ENCODE results near the gene NME4.

GRCh38 chr16:424033-424622 is 27.1 kb downstream of the NME4 start:
- no peak for TF ChIP-seq CTCF (IDR thresholded peaks at IDR 0.05)
- no peak for TF ChIP-seq POLR2A (IDR thresholded peaks at IDR 0.05)
- no peak for TF ChIP-seq EP300 (IDR thresholded peaks at IDR 0.05)

All from suprapubic skin (tissue), 3 donors.